Measurements from ENCODE around the gene KBTBD13.

Gene KBTBD13

GRCh38 chr15:65115086-65115485 is 38.5 kb downstream of the KBTBD13 start, which contains the start of gene UBAP1L:
Gene UBAP1L (minus strand): TSS chr15:65115200. CDS start chr15:65106215, 8,985 bp downstream.
- DNase-seq (ENCODE audit: low spot score) = no peak

DNA sequence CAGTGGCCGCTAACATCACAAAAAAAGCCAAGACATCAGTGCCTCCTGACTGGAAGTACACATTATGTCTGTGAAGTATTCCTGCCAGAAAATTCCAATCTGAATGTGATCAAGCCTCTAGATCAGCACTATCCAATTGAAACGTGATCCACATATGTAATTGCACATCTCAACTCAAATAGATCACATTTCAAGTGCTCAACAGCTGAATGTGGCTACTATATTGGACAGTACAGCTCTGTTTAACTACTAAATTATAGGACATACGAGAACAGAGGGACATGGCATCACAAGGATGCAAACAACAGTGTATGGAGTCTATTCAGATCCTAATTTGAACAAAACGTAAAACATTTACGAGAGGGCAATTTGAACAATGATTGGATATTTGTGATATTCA is 39.0 kb downstream of the KBTBD13 start:
- no peak for DNase-seq (ENCODE audit: low spot score)

Data from putamen (tissue), 1 donor.